HCT116 (cell line): ENCODE measurements around the gene SPTB.

Source experiments
- EGR1 ChIP-seq: IDR thresholded peaks from 2 replicates; pipeline ENCODE4 v1.6.1; 2012; ENCODE audit warnings: low read depth
- EZH2phosphoT487 ChIP-seq: fragments of 200-600 bp; IDR thresholded peaks from 2 replicates; pipeline ENCODE4 v1.6.1; 2018; ENCODE audit warnings: antibody characterized with exemption, borderline replicate concordance
- POLR2A ChIP-seq: IDR thresholded peaks from 2 replicates; pipeline ENCODE4 v1.7.0; 2011; ENCODE audit warnings: borderline replicate concordance; ENCODE audit not compliant: insufficient read depth, insufficient read length; ENCODE audit errors: extremely low read depth
- POLR2AphosphoS5 ChIP-seq: IDR thresholded peaks from 2 replicates; pipeline ENCODE4 v1.6.1; 2011; ENCODE audit warnings: mild to moderate bottlenecking, low read depth, low read length, moderate library complexity
- SIN3A ChIP-seq: IDR thresholded peaks from 2 replicates; pipeline ENCODE4 v1.6.1; 2012; ENCODE audit warnings: low read depth
- SP1 ChIP-seq: IDR thresholded peaks from 2 replicates; pipeline ENCODE4 v1.6.1; 2012; ENCODE audit warnings: low read depth
- SRF ChIP-seq: IDR thresholded peaks from 2 replicates; pipeline ENCODE4 v1.6.1; 2012; ENCODE audit warnings: low read depth
- TF ChIP-seq, protein P1 (sequence below), 3 experiments: fragments of 200-600 bp in 1 of 3; sonication (generic) in 1 of 3; IDR thresholded peaks in 2 of 3; conservative IDR thresholded peaks in 1 of 3; 2 replicates each; pipeline ENCODE4 v1.5.1; 2012 to 2017; ENCODE audit warnings: low read depth in 2 of 3, low read length in 2 of 3, antibody characterized with exemption in 1 of 3, borderline replicate concordance in 1 of 3, control low read depth in 1 of 3, mild to moderate bottlenecking in 1 of 3, mixed read lengths in 1 of 3, mixed run types in 1 of 3, moderate library complexity in 1 of 3; ENCODE audit not compliant: insufficient read depth in 1 of 3
- TF ChIP-seq, protein P2 (sequence below): IDR thresholded peaks from 2 replicates; pipeline ENCODE4 v1.6.1; 2012

DNA sequence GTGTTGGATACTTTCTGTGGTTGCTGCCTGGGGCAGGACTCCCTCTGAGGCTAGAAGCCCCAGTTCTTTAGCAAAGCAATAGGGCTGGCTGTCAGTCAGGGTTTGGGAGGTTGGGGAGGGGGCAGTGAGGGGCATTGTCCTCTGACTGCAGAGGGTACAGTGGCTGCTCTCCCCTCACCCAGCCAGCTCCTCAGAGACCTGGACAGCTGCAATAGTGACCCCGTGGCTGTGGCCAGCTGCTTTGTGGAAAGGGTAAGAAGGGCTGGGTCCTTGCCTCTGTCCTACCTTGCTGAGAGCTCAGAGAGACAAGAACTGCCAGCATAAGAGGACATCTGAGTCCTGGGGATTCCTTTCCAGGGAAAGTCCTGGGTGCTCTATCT is 149.7 kb downstream of the SPTB start:
- TF ChIP-seq EZH2phosphoT487, result no peak
- TF ChIP-seq, protein P1, sequence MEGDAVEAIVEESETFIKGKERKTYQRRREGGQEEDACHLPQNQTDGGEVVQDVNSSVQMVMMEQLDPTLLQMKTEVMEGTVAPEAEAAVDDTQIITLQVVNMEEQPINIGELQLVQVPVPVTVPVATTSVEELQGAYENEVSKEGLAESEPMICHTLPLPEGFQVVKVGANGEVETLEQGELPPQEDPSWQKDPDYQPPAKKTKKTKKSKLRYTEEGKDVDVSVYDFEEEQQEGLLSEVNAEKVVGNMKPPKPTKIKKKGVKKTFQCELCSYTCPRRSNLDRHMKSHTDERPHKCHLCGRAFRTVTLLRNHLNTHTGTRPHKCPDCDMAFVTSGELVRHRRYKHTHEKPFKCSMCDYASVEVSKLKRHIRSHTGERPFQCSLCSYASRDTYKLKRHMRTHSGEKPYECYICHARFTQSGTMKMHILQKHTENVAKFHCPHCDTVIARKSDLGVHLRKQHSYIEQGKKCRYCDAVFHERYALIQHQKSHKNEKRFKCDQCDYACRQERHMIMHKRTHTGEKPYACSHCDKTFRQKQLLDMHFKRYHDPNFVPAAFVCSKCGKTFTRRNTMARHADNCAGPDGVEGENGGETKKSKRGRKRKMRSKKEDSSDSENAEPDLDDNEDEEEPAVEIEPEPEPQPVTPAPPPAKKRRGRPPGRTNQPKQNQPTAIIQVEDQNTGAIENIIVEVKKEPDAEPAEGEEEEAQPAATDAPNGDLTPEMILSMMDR (IDR thresholded peaks at IDR 0.05 in 2 of 3, conservative IDR thresholded peaks at IDR 0.05 in 1 of 3; ENCODE audit: borderline replicate concordance in 1 of 3, insufficient read depth in 1 of 3, low read depth in 2 of 3, low read length in 2 of 3), result no peak
- no peak for TF ChIP-seq POLR2AphosphoS5
- TF ChIP-seq SP1, result no peak
- TF ChIP-seq SRF, result no peak
- TF ChIP-seq EGR1, result no peak
- TF ChIP-seq POLR2A, result no peak
- TF ChIP-seq SIN3A, result no peak
- TF ChIP-seq, protein P2, sequence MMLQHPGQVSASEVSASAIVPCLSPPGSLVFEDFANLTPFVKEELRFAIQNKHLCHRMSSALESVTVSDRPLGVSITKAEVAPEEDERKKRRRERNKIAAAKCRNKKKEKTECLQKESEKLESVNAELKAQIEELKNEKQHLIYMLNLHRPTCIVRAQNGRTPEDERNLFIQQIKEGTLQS, result no peak
